ENCODE results near the gene PARN.

Gene PARN

GRCh38 chr16:14450846-14451245 lies 179.2 kb downstream of the PARN start:
- no peaks in the 10 kb centered on the region for H3K27me3 ChIP-seq (ENCODE audit: insufficient read depth, low read depth)
- H3K36me3 ChIP-seq (ENCODE audit: insufficient read depth), result no peaks in the 10 kb centered on the region
- no peak overlapping the region for H3K4me3 ChIP-seq (IDR thresholded peaks at IDR 0.05; ENCODE audit: insufficient read depth, low read depth, low read length)
- no peak overlapping the region for H3K4me2 ChIP-seq
- no peaks in the 10 kb centered on the region for H4K20me1 ChIP-seq (ENCODE audit: insufficient read depth)
- TF ChIP-seq CTCF (conservative IDR thresholded peaks at IDR 0.05; ENCODE audit: low read depth, low read length), result no peak
- no peak overlapping the region for H2AFZ ChIP-seq (ENCODE audit: low read depth)
- H3K27ac ChIP-seq, result no peak overlapping the region
- H3K9ac ChIP-seq, result no peak overlapping the region
- no peaks in the 10 kb centered on the region for H3K79me2 ChIP-seq (ENCODE audit: insufficient read depth, low read depth)
- H3K4me1 ChIP-seq (ENCODE audit: low read depth, poor library complexity, severe bottlenecking), result peaks cover 17% of the 10 kb centered on the region

- Histone ChIP-seq H3K79me2 (ENCODE audit: insufficient read depth, low read depth) (no peaks in the 10 kb centered on the region), H3K4me3 (IDR thresholded peaks at IDR 0.05; ENCODE audit: insufficient read depth, low read depth, low read length) (no peak overlapping the region), H3K9ac (no peak overlapping the region), H3K36me3 (ENCODE audit: insufficient read depth) (no peaks in the 10 kb centered on the region), H3K4me1 (ENCODE audit: low read depth, poor library complexity, severe bottlenecking) (peaks cover 15% of the 10 kb centered on the region), H2AFZ (ENCODE audit: low read depth) (no peak overlapping the region), H3K27ac (no peak overlapping the region), H4K20me1 (ENCODE audit: insufficient read depth) (no peaks in the 10 kb centered on the region), H3K27me3 (ENCODE audit: insufficient read depth, low read depth) (no peaks in the 10 kb centered on the region), H3K4me2 (no peak overlapping the region)
- no peak for TF ChIP-seq CTCF (conservative IDR thresholded peaks at IDR 0.05; ENCODE audit: low read depth, low read length)
Observed at GRCh38 chr16:14449790-14450480, 180.1 kb downstream of the PARN start.

- Histone ChIP-seq H2AFZ (ENCODE audit: low read depth) (no peak overlapping the region), H3K4me1 (ENCODE audit: low read depth, poor library complexity, severe bottlenecking) (peaks cover 9% of the 10 kb centered on the region), H3K4me3 (IDR thresholded peaks at IDR 0.05; ENCODE audit: insufficient read depth, low read depth, low read length) (no peak overlapping the region), H3K27ac (no peak overlapping the region), H3K79me2 (ENCODE audit: insufficient read depth, low read depth) (no peaks in the 10 kb centered on the region), H3K27me3 (ENCODE audit: insufficient read depth, low read depth) (no peaks in the 10 kb centered on the region), H3K36me3 (ENCODE audit: insufficient read depth) (no peaks in the 10 kb centered on the region), H3K9ac (no peak overlapping the region), H3K4me2 (no peak overlapping the region), H4K20me1 (ENCODE audit: insufficient read depth) (no peaks in the 10 kb centered on the region)
- no peak for TF ChIP-seq CTCF (conservative IDR thresholded peaks at IDR 0.05; ENCODE audit: low read depth, low read length)
Observed at GRCh38 chr16:14449334-14449733, 180.7 kb downstream of the PARN start.

GRCh38 chr16:14448879-14449278 lies 181.2 kb downstream of the PARN start:
- Histone ChIP-seq H3K4me1 (ENCODE audit: low read depth, poor library complexity, severe bottlenecking) (peaks cover 4% of the 10 kb centered on the region), H3K4me3 (IDR thresholded peaks at IDR 0.05; ENCODE audit: insufficient read depth, low read depth, low read length) (no peak overlapping the region)

More at GRCh38 chr16:14448879-14449278, 181.2 kb downstream of the PARN start:
- TF ChIP-seq CTCF (conservative IDR thresholded peaks at IDR 0.05; ENCODE audit: low read depth, low read length), result no peak
- no peak overlapping the region for H3K27ac ChIP-seq
- no peaks in the 10 kb centered on the region for H3K27me3 ChIP-seq (ENCODE audit: insufficient read depth, low read depth)
- no peaks in the 10 kb centered on the region for H3K79me2 ChIP-seq (ENCODE audit: insufficient read depth, low read depth)
- no peak overlapping the region for H3K4me2 ChIP-seq
- H4K20me1 ChIP-seq (ENCODE audit: insufficient read depth), result no peaks in the 10 kb centered on the region
- H3K36me3 ChIP-seq (ENCODE audit: insufficient read depth), result no peaks in the 10 kb centered on the region
- H3K9ac ChIP-seq, result no peak overlapping the region
- H2AFZ ChIP-seq (ENCODE audit: low read depth), result no peak overlapping the region

Data from KMS-11 (cell line).